GM19395 (cell line): ENCODE measurements around the gene CAPZA3.
"Not testable (repeated sequence)": the region's sequence is repeated elsewhere in the genome, so short reads cannot be mapped to it uniquely, and the experiment has no call there.

Experiments used
- ATAC-seq: cut with Tn5 transposase; IDR thresholded peaks from one replicate; pipeline ENCODE4 v1.9.1; 2021; ENCODE audit warnings: mild to moderate bottlenecking, moderate library complexity; ENCODE audit not compliant: unreplicated experiment

Gene CAPZA3

GRCh38 chr12:18753481-18754123 is 15.7 kb downstream of the CAPZA3 start:
- no peak for ATAC-seq

- no peak for ATAC-seq
These were observed 16.3 kb downstream of the CAPZA3 start for GRCh38 chr12:18754124-18754707.

- ATAC-seq, result no peak
These were observed 17.4 kb downstream of the CAPZA3 start for GRCh38 chr12:18755341-18755740.

GRCh38 chr12:18766479-18766878 is 28.6 kb downstream of the CAPZA3 start:
- ATAC-seq, result not testable (repeated sequence)

GRCh38 chr12:18782827-18783226 is 44.9 kb downstream of the CAPZA3 start:
- no peak for ATAC-seq

GRCh38 chr12:18785465-18785864 is 47.5 kb downstream of the CAPZA3 start:
- ATAC-seq, result not testable (repeated sequence)
